HepG2 (cell line): ENCODE measurements around the gene DSG2. TPM values are rescaled to one million over a fixed set of nuclear protein-coding genes. Genes with fewer than 3 reads are reported as not detected.

Source experiments
- ATM ChIP-seq: fragments of 450-650 bp; IDR thresholded peaks from 2 replicates; pipeline ENCODE4 v1.7.1; 2017; ENCODE audit warnings: mild to moderate bottlenecking, borderline replicate concordance
- CEBPG ChIP-seq: IDR thresholded peaks from 2 replicates; pipeline ENCODE4 v1.6.1; 2016
- FOXM1 ChIP-seq: sonication (generic); formaldehyde crosslinking; IDR thresholded peaks from 2 replicates; pipeline ENCODE4 v1.5.0; 2020; ENCODE audit warnings: missing genetic modification reagents
- GRHL1 ChIP-seq: sonication (generic); formaldehyde crosslinking; conservative IDR thresholded peaks from 2 replicates; pipeline ENCODE4 v1.8.0; 2022; ENCODE audit warnings: missing genetic modification reagents
- HDAC2 ChIP-seq: sonication (generic); formaldehyde crosslinking; IDR thresholded peaks from 2 replicates; pipeline ENCODE4 v1.4.0; 2020; ENCODE audit warnings: missing genetic modification reagents
- KDM6A ChIP-seq: IDR thresholded peaks from 2 replicates; pipeline ENCODE4 v1.6.1; 2016; ENCODE audit warnings: low read depth
- MAF1 ChIP-seq: sonication (generic); formaldehyde crosslinking; IDR thresholded peaks from 2 replicates; pipeline ENCODE4 v1.5.0; 2020; ENCODE audit warnings: missing genetic modification reagents, borderline replicate concordance
- MAFK ChIP-seq, 2 experiments: IDR thresholded peaks in 1 of 2; conservative IDR thresholded peaks in 1 of 2; 2 replicates each; pipeline ENCODE4 v1.6.1; 2011; ENCODE audit warnings: improper control_type of control experiment in 2 of 2, low read length in 2 of 2
- NFKBIZ ChIP-seq: IDR thresholded peaks from 2 replicates; pipeline ENCODE4 v1.6.1; 2018; ENCODE audit warnings: missing genetic modification reagents, missing compliant biosample characterization
- NFYB ChIP-seq: sonication (generic); formaldehyde crosslinking; IDR thresholded peaks from 2 replicates; pipeline ENCODE4 v1.4.0; 2020; ENCODE audit warnings: missing genetic modification reagents
- NFYC ChIP-seq: IDR thresholded peaks from 2 replicates; pipeline ENCODE4 v1.6.1; 2016; ENCODE audit warnings: missing genetic modification reagents, missing compliant biosample characterization
- PRPF4 ChIP-seq: fragments of 200-400 bp; formaldehyde crosslinking; IDR thresholded peaks from 2 replicates; pipeline ENCODE4 v1.6.1; 2016; ENCODE audit warnings: low read length, low read depth; ENCODE audit not compliant: poor library complexity, severe bottlenecking
- RBM39 ChIP-seq: fragments of 200-400 bp; formaldehyde crosslinking; IDR thresholded peaks from one replicate; pipeline ENCODE4 v1.6.1; 2018; ENCODE audit warnings: antibody characterized with exemption, mild to moderate bottlenecking, low read depth, low read length; ENCODE audit not compliant: poor library complexity, severe bottlenecking
- RXRA ChIP-seq: sonication (generic); formaldehyde crosslinking; IDR thresholded peaks from 2 replicates; pipeline ENCODE4 v1.5.1; 2020; ENCODE audit warnings: missing genetic modification reagents
- SMAD1 ChIP-seq: sonication (generic); formaldehyde crosslinking; IDR thresholded peaks from 2 replicates; pipeline ENCODE4 v1.4.0; 2020; ENCODE audit warnings: missing genetic modification reagents, low read depth, mild to moderate bottlenecking, borderline replicate concordance
- SP5 ChIP-seq: IDR thresholded peaks from 2 replicates; pipeline ENCODE4 v1.6.1; 2016; ENCODE audit warnings: low read depth, borderline replicate concordance
- ZBTB49 ChIP-seq: sonication (generic); formaldehyde crosslinking; IDR thresholded peaks from 2 replicates; pipeline ENCODE4 v1.4.0; 2020; ENCODE audit warnings: missing genetic modification reagents, borderline replicate concordance
- ZMAT3 ChIP-seq: sonication (generic); formaldehyde crosslinking; conservative IDR thresholded peaks from 2 replicates; pipeline ENCODE4 v1.7.0; 2021; ENCODE audit warnings: missing genetic modification reagents
- ZNF225 ChIP-seq: sonication (generic); formaldehyde crosslinking; IDR thresholded peaks from 2 replicates; pipeline ENCODE4 v1.4.0; 2020; ENCODE audit warnings: mild to moderate bottlenecking, missing genetic modification reagents
- ZNF329 ChIP-seq: sonication (generic); formaldehyde crosslinking; IDR thresholded peaks from 2 replicates; pipeline ENCODE4 v1.9.0; 2021; ENCODE audit warnings: low read depth, mild to moderate bottlenecking, missing genetic modification reagents
- ZNF512 ChIP-seq: sonication (generic); formaldehyde crosslinking; IDR thresholded peaks from 2 replicates; pipeline ENCODE4 v1.4.0; 2020; ENCODE audit warnings: mild to moderate bottlenecking, missing genetic modification reagents
- ZNF512B ChIP-seq: sonication (generic); formaldehyde crosslinking; IDR thresholded peaks from 2 replicates; pipeline ENCODE4 v1.5.1; 2020; ENCODE audit warnings: missing genetic modification reagents, mild to moderate bottlenecking, borderline replicate concordance
- ZNF547 ChIP-seq: sonication (generic); formaldehyde crosslinking; IDR thresholded peaks from 2 replicates; pipeline ENCODE4 v1.5.1; 2020; ENCODE audit warnings: mild to moderate bottlenecking, missing genetic modification reagents
- ZNF552 ChIP-seq: sonication (generic); formaldehyde crosslinking; IDR thresholded peaks from 2 replicates; pipeline ENCODE4 v1.9.0; 2022; ENCODE audit warnings: missing genetic modification reagents, mild to moderate bottlenecking, borderline replicate concordance
- polyA plus RNA-seq, 8 experiments: library from polyadenylated mRNA; depleted of rRNA in 3 of 8; stranded (reverse) in 7 of 8; unstranded in 1 of 8; fragments of >200 nt; fragmentation: Illumina TruSeq in 4 of 8; extraction: Trizol in 4 of 8; gene quantifications; 2 replicates each; pipeline versions ENCODE4 v1.2.1 to v1.2.3, GENCODE V29; 2011 to 2016; ENCODE audit warnings: low read depth in 4 of 8, missing spikeins in 1 of 8, mixed read lengths in 1 of 8; ENCODE audit not compliant: insufficient read depth in 1 of 8
- total RNA-seq, 5 experiments: library from RNA; depleted of rRNA; stranded (reverse); fragments of >200 nt; fragmentation: Illumina TruSeq; extraction: Trizol; gene quantifications; 2 replicates each; pipeline ENCODE4 v1.2.3, GENCODE V29; 2016; ENCODE audit warnings: low read depth in 1 of 5

Gene DSG2
- total and polyA plus RNA-seq, 2 of the 13 experiments (the other 11 are each of a cell fraction or from before 2014, with no cell fraction given) = 23.3 to 66.7 TPM

- TF ChIP-seq ZNF512 (CRISPR knock-in tag) (no peak), RXRA (no peak), ZNF512B (CRISPR knock-in tag) (no peak), HDAC2 (CRISPR knock-in tag) (peak; percentile 50; the same call in 1 of the 2 replicates), SMAD1 (CRISPR knock-in tag) (no peak), ZNF329 (CRISPR knock-in tag) (no peak), NFKBIZ (CRISPR knock-in tag) (no peak), ZMAT3 (no peak), MAFK (conservative IDR thresholded peaks at IDR 0.05 in 1 of 2, IDR thresholded peaks at IDR 0.05 in 1 of 2; ENCODE audit: low read length in 2 of 2) (no peak), SP5 (no peak), GRHL1 (no peak), ZBTB49 (CRISPR knock-in tag) (no peak), ZNF552 (CRISPR knock-in tag) (no peak), ATM (no peak), PRPF4 (no peak), NFYB (CRISPR knock-in tag) (no peak), NFYC (CRISPR knock-in tag) (no peak), ZNF547 (CRISPR knock-in tag) (no peak), ZNF225 (no peak), RBM39 (no peak), CEBPG (CRISPR knock-in tag) (peak; percentile 67), FOXM1 (CRISPR knock-in tag) (no peak), KDM6A (CRISPR knock-in tag) (no peak), MAF1 (CRISPR knock-in tag) (no peak)
Measured at GRCh38 chr18:31573051-31573450, 75.1 kb downstream of the DSG2 start (continued).
